Astrocyte of the spinal cord (primary cell): Measurements from ENCODE around the gene CACNB2.

Experiments
- DNase-seq: peaks from one replicate; pipeline ENCODE4 v3.0.0; 2011; ENCODE audit warnings: low read depth, low spot score
- H3K4me3 ChIP-seq: 2 replicates; pipeline ENCODE4 v1.5.1; 2011; ENCODE audit warnings: low read depth, mild to moderate bottlenecking, low read length, moderate library complexity
- in situ Hi-C: cut with HindIII; loops from 2 replicates; pipeline ENCODE4 v1.10.0; 2017; ENCODE audit warnings: low sequenced_read_pairs
- TF ChIP-seq, protein P1 (sequence below): IDR thresholded peaks from 2 replicates; pipeline ENCODE4 v1.5.1; 2012; ENCODE audit warnings: low read depth, mild to moderate bottlenecking, low read length, inconsistent platforms

The CACNB2 gene

DNA sequence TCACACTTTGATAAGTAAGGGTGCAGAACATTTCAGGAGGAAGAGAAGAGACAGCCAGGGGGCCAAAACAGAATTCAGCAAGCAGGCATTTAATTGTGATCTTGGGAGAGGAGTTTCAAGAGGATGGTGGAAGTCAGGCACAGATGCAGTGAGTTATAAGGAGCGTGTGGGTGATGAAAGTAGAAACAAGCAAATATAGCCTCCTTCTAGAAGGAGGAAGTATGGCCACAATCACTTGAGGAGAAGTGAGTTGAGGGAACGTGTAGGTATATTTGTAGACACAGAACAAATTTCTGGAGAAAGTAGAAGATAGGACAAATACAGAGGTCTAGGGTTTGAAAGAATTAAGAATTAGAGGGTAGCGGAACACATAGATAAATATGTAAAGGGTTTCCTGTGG is 165.8 kb downstream of the CACNB2 start:
- DNase-seq = no peak
- TF ChIP-seq, protein P1, sequence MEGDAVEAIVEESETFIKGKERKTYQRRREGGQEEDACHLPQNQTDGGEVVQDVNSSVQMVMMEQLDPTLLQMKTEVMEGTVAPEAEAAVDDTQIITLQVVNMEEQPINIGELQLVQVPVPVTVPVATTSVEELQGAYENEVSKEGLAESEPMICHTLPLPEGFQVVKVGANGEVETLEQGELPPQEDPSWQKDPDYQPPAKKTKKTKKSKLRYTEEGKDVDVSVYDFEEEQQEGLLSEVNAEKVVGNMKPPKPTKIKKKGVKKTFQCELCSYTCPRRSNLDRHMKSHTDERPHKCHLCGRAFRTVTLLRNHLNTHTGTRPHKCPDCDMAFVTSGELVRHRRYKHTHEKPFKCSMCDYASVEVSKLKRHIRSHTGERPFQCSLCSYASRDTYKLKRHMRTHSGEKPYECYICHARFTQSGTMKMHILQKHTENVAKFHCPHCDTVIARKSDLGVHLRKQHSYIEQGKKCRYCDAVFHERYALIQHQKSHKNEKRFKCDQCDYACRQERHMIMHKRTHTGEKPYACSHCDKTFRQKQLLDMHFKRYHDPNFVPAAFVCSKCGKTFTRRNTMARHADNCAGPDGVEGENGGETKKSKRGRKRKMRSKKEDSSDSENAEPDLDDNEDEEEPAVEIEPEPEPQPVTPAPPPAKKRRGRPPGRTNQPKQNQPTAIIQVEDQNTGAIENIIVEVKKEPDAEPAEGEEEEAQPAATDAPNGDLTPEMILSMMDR = no peak
- in situ Hi-C loops = no loop called here
- no peak overlapping the region for H3K4me3 ChIP-seq

DNA sequence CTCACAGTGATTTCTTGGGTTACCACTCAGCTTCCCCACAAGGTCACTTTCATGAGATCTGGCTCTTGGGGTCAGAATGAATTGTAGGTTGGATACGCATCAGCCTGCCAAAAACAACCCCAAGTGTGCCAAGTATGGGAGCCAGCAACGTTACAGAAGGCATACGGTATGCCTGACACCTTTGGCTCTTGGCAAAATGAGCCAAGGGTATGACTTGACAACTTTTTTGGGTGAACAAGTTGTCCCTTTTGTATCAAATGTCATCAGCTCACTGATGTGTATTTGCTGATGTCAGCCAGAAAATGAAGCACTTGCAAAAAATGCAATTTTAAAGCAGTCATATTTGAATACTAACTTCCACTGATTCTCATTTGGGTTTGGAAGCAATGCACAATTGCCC is 168.4 kb downstream of the CACNB2 start:
- in situ Hi-C loops = no loop called here
- TF ChIP-seq, protein P1 = no peak
- no peak for DNase-seq
- H3K4me3 ChIP-seq = no peak overlapping the region

DNA sequence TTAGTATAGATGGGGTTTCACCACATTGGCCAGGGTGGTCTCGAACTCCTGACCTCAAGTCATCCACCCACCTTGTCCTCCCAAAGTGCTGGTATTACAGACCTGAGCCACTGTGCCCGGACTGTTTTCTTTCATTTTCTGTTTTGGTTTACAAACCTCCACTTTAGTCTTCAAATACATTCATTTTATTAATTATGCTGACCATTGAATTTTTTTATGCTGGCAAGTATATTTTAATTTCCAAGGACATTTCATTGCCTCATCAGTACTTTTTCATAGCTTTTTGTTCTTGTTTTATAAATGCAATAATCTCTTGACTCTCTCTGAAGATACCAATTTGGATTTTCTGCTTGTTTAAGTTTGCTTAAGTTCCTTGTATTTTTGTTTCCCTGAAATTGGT is 170.5 kb downstream of the CACNB2 start:
- no peak for DNase-seq
- in situ Hi-C loops = no loop called here
- TF ChIP-seq, protein P1 = no peak
- no peak overlapping the region for H3K4me3 ChIP-seq

DNA sequence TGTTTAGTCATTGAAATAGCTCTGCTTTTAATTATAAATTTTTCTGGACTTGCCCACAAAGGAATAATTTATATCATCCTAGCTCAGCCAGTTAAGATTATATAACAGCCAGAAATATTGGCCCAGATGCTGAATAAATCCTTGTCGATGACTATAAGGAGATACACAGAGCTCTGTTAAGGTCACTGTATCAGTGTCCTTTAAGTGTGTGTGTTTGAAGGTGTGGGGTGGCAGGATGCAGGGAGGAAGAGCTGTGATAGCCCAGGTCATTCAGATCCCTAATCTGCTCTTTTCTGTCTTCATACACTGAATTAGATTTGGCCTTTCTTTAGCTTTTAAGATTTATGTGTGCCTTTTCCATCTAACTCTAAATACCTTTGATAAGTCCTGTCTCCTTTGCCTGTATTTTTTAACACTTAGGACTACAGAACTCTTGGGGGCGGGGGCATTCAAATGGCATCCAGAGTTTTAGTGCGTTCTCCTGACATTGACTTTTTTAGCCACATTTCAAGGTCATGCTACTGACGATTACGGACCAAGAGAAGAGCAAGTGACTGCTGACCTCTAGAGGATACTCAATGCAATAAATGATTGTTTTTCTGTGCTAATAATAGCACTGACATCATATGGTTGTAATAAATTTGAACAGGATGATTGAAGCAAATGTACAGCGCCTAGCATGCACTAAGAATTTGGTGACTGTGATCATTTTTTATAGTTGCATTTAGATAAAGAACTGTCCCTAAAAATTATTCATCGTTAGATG is 172.3 kb downstream of the CACNB2 start:
- peak; percentile 16 for DNase-seq
- no peak overlapping the region for H3K4me3 ChIP-seq
- TF ChIP-seq, protein P1 = peak; percentile 33
- in situ Hi-C loops = no loop called here

DNA sequence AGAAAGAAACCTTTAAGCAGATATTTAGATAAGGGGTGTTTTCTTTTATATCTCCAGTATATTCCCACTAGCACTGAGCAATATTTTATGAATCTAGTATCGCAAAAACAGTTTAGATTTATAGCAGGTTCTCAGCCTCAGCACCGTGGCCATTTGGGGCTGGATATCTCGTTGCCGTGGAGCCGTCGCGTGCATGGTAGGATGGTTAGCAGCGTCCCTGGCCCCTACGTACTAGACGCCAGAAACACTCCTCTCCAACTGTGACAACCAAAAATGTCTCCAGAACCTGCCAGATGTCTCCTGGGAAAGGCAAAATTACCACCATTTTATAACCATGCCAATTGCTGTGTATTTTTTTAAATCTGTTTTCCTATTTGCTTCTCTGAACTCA is 172.9 kb downstream of the CACNB2 start:
- no peak for DNase-seq
- H3K4me3 ChIP-seq = no peak overlapping the region
- TF ChIP-seq, protein P1 = no peak
- in situ Hi-C loops = no loop called here

DNA sequence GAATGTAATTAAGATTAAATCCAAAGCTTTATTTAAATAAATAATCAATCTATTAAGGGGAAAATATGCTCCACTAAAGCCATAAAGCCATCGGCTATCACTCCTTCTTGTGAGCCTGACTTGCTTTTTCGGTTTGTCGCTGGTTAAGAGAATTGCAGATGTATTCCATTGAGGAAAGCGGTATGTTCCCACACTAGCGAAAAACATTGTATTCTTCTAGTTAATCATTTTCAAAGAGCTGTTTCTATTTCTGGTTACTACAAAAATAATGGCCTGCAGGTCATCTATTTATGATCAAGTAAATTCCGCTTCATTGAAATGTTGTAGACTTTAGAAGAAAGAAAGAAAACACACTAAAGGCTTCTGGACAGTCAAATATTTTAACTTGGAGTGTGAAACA is 173.4 kb downstream of the CACNB2 start:
- no peak overlapping the region for H3K4me3 ChIP-seq
- TF ChIP-seq, protein P1 = no peak
- no peak for DNase-seq
- in situ Hi-C loops = no loop called here
